ENCODE data around the gene NOL4L. TPM values are rescaled to one million over a fixed set of nuclear protein-coding genes. Genes with fewer than 3 reads are reported as not detected.

NOL4L gene
- total and polyA plus RNA-seq, 2 experiments from 2014 or later = 38.8 to 39.2 TPM

DNA sequence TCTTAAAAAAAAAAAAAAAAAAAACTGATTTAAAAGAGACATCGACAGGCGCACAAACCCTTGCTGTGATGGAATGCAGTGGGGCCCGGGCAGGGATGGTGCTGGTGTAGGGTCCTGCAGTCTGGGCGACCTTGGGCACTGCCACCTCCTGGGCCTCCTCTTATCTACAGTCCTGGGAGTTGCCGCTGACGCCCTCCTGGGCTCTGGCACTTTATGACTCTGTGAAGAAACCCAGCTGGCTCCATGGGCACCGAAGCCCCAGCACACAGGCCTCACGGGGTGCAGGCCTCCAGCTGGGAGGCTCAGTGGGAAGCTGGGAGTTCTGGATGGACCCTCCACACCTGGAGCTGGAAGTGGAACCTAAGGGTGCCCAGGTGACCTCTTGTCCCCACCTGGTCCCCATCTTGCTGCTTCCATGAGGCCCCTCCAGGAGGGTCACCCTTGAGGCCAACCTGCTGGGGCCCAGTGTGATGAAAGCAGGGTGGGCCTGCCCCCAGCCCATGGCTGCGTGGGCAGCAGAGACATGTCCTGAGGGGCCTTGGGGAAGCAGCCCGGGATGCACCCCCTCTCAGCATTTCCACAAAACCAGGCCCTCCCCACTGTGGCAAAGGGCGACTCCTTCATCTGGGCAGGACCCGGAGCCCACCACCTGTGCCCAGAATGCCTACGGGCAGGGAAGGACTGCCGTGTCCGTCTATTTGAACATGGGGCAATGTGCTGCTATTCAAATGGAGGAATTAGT, 122.1 kb downstream of the NOL4L start (continued):
- TF ChIP-seq, protein P1, sequence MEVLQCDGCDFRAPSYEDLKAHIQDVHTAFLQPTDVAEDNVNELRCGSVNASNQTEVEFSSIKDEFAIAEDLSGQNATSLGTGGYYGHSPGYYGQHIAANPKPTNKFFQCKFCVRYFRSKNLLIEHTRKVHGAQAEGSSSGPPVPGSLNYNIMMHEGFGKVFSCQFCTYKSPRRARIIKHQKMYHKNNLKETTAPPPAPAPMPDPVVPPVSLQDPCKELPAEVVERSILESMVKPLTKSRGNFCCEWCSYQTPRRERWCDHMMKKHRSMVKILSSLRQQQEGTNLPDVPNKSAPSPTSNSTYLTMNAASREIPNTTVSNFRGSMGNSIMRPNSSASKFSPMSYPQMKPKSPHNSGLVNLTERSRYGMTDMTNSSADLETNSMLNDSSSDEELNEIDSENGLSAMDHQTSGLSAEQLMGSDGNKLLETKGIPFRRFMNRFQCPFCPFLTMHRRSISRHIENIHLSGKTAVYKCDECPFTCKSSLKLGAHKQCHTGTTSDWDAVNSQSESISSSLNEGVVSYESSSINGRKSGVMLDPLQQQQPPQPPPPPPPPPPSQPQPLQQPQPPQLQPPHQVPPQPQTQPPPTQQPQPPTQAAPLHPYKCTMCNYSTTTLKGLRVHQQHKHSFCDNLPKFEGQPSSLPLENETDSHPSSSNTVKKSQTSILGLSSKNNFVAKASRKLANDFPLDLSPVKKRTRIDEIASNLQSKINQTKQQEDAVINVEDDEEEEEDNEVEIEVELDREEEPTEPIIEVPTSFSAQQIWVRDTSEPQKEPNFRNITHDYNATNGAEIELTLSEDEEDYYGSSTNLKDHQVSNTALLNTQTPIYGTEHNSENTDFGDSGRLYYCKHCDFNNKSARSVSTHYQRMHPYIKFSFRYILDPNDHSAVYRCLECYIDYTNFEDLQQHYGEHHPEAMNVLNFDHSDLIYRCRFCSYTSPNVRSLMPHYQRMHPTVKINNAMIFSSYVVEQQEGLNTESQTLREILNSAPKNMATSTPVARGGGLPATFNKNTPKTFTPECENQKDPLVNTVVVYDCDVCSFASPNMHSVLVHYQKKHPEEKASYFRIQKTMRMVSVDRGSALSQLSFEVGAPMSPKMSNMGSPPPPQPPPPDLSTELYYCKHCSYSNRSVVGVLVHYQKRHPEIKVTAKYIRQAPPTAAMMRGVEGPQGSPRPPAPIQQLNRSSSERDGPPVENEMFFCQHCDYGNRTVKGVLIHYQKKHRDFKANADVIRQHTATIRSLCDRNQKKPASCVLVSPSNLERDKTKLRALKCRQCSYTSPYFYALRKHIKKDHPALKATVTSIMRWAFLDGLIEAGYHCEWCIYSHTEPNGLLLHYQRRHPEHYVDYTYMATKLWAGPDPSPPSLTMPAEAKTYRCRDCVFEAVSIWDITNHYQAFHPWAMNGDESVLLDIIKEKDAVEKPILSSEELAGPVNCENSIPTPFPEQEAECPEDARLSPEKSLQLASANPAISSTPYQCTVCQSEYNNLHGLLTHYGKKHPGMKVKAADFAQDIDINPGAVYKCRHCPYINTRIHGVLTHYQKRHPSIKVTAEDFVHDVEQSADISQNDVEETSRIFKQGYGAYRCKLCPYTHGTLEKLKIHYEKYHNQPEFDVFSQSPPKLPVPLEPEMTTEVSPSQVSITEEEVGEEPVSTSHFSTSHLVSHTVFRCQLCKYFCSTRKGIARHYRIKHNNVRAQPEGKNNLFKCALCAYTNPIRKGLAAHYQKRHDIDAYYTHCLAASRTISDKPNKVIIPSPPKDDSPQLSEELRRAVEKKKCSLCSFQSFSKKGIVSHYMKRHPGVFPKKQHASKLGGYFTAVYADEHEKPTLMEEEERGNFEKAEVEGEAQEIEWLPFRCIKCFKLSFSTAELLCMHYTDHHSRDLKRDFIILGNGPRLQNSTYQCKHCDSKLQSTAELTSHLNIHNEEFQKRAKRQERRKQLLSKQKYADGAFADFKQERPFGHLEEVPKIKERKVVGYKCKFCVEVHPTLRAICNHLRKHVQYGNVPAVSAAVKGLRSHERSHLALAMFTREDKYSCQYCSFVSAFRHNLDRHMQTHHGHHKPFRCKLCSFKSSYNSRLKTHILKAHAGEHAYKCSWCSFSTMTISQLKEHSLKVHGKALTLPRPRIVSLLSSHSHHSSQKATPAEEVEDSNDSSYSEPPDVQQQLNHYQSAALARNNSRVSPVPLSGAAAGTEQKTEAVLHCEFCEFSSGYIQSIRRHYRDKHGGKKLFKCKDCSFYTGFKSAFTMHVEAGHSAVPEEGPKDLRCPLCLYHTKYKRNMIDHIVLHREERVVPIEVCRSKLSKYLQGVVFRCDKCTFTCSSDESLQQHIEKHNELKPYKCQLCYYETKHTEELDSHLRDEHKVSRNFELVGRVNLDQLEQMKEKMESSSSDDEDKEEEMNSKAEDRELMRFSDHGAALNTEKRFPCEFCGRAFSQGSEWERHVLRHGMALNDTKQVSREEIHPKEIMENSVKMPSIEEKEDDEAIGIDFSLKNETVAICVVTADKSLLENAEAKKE (CRISPR knock-in tag; IDR thresholded peaks at IDR 0.05) = no peak
- TF ChIP-seq ZNF114 (CRISPR knock-in tag; IDR thresholded peaks at IDR 0.05) (no peak), JUNB (IDR thresholded peaks at IDR 0.05; ENCODE audit: unreplicated experiment) (no peak), NANOG (IDR thresholded peaks at IDR 0.05; ENCODE audit: borderline replicate concordance) (no peak)

DNA sequence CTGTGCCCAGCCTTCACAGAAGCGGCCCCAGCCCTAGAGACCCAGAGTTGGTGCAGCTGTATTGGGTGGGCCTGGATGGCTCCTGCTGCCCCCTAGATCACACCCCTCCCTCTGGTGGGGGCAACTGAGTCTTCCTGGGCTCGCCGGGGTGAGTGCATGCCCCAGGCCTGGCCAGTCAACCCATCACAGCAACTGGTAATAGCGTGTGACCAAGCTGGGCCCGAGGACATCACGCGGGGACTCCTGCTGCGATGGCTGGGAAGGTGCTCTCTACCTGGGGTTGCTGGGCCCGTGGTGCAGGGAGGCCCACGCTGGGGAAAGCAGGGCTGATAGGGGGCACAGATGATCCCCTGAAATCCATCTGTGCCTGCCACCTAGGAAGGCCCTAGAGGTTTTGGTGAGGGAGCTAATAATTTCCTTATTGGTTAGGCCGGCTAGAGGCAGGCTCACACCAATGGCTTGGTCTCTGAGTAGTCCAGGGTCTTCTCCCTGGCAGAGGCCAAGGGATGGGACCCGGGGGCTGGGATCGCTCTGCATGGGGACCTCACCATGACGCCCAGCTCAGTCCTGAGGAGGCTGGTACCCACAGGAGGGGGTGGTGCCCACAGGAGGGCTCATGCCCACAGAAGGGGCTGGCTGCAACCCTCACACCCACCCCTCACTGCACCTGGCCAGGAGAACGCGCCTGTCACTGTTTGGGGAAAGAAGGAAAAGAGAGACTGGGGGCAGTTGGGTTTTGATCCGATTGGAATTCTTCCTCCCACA, 123.1 kb downstream of the NOL4L start:
- no peak overlapping the region for H3K27ac ChIP-seq (ENCODE audit: low read depth)
- no peak overlapping the region for H3K4me2 ChIP-seq
- no peaks in the 10 kb centered on the region; the same call in 1 of the 2 replicates for H3K36me3 ChIP-seq (ENCODE audit: insufficient read depth)
- H2AFZ ChIP-seq = no peak overlapping the region
- Mint-ChIP-seq H3K27ac (no peak overlapping the region), H3K4me1 (peaks cover 31% of the 10 kb centered on the region), H3K36me3 (ENCODE audit: low read depth) (0 out of 3 replicates have a peak, but pooled peaks cover 3% of the 10 kb centered on the region), H3K9me3 (no peaks in the 10 kb centered on the region), H3K4me3 (no peak overlapping the region), H3K27me3 (ENCODE audit: insufficient read depth, low read depth, poor library complexity) (peaks cover 18% of the 10 kb centered on the region)
- H4K20me1 ChIP-seq (replicated peaks; ENCODE audit: insufficient read depth) = peaks cover 34% of the 10 kb centered on the region
- H3K9me2 ChIP-seq (ENCODE audit: insufficient read depth) = no peaks in the 10 kb centered on the region
- peaks cover 25% of the 10 kb centered on the region; the same call in 1 of the 2 replicates for H3K79me2 ChIP-seq (replicated peaks; ENCODE audit: insufficient read depth)
- DNase-seq (ENCODE audit: low spot score) (no peak), ATAC-seq (no peak)
- TF ChIP-seq CREB1 (CRISPR knock-in tag; IDR thresholded peaks at IDR 0.05; ENCODE audit: low read depth) = no peak
- TF ChIP-seq ZNF331 (CRISPR knock-in tag; IDR thresholded peaks at IDR 0.05; ENCODE audit: low read depth) = no peak
- TF ChIP-seq, protein P2, sequence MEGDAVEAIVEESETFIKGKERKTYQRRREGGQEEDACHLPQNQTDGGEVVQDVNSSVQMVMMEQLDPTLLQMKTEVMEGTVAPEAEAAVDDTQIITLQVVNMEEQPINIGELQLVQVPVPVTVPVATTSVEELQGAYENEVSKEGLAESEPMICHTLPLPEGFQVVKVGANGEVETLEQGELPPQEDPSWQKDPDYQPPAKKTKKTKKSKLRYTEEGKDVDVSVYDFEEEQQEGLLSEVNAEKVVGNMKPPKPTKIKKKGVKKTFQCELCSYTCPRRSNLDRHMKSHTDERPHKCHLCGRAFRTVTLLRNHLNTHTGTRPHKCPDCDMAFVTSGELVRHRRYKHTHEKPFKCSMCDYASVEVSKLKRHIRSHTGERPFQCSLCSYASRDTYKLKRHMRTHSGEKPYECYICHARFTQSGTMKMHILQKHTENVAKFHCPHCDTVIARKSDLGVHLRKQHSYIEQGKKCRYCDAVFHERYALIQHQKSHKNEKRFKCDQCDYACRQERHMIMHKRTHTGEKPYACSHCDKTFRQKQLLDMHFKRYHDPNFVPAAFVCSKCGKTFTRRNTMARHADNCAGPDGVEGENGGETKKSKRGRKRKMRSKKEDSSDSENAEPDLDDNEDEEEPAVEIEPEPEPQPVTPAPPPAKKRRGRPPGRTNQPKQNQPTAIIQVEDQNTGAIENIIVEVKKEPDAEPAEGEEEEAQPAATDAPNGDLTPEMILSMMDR (conservative IDR thresholded peaks at IDR 0.05; ENCODE audit: low read depth in 2 of 2) = no peak
- TF ChIP-seq EZH2phosphoT487 (IDR thresholded peaks at IDR 0.05; ENCODE audit: unreplicated experiment) = no peak
- peaks cover 38% of the 10 kb centered on the region for H3K4me1 ChIP-seq (ENCODE audit: insufficient read depth)
- no peaks in the 10 kb centered on the region for H3K27me3 ChIP-seq (ENCODE audit: insufficient read depth)
- H3F3A ChIP-seq (replicated peaks; ENCODE audit: low read depth) = peaks cover 9% of the 10 kb centered on the region; the same call in 1 of the 2 replicates
- H3K4me3 ChIP-seq = no peak overlapping the region

Measured in GM23338 (cell line).